MM.1S (cell line): ENCODE measurements around the gene GTF2F2.

ENCODE experiments used
- DNase-seq: peaks from one replicate; pipeline ENCODE4 v3.0.0-alpha.2; 2015
- H2AFZ ChIP-seq: fragments of 300-600 bp; sonication (generic); 2 replicates; pipeline ENCODE4 v1.6.0; 2016; ENCODE audit warnings: antibody characterized with exemption, low read length
- H3F3A ChIP-seq: fragments of 300-600 bp; sonication (generic); 2 replicates; pipeline ENCODE4 v1.6.1; 2016; ENCODE audit warnings: mild to moderate bottlenecking, antibody characterized with exemption, low read length, moderate library complexity, mixed read lengths; ENCODE audit not compliant: insufficient read depth
- H3K27ac ChIP-seq: fragments of 300-600 bp; sonication (generic); 2 replicates; pipeline ENCODE4 v1.5.1; 2016; ENCODE audit warnings: mild to moderate bottlenecking, low read length
- H3K27me3 ChIP-seq: fragments of 300-600 bp; sonication (generic); replicated peaks from 2 replicates; pipeline ENCODE4 v1.6.0; 2016; ENCODE audit warnings: low read length; ENCODE audit not compliant: insufficient read depth
- H3K36me3 ChIP-seq: fragments of 300-600 bp; sonication (generic); replicated peaks from 2 replicates; pipeline ENCODE4 v1.6.1; 2016; ENCODE audit warnings: mild to moderate bottlenecking, low read length, mixed read lengths; ENCODE audit not compliant: insufficient read depth
- H3K4me1 ChIP-seq: fragments of 300-600 bp; sonication (generic); 2 replicates; pipeline ENCODE4 v1.6.1; 2016; ENCODE audit warnings: low read length, mixed read lengths
- H3K4me2 ChIP-seq: fragments of 300-600 bp; sonication (generic); 2 replicates; pipeline ENCODE4 v1.6.0; 2016; ENCODE audit warnings: low read depth, low read length
- H3K4me3 ChIP-seq: fragments of 300-600 bp; sonication (generic); 2 replicates; pipeline ENCODE4 v1.5.1; 2016; ENCODE audit warnings: low read length, mixed read lengths
- H3K79me2 ChIP-seq: fragments of 300-600 bp; sonication (generic); 2 replicates; pipeline ENCODE4 v1.6.1; 2016; ENCODE audit warnings: mixed run types, low read length, mixed read lengths
- H3K9ac ChIP-seq: fragments of 300-600 bp; sonication (generic); 2 replicates; pipeline ENCODE4 v1.6.1; 2016; ENCODE audit warnings: low read length, mixed read lengths
- H3K9me2 ChIP-seq: fragments of 300-600 bp; sonication (generic); replicated peaks from 2 replicates; pipeline ENCODE4 v1.6.1; 2016; ENCODE audit warnings: mild to moderate bottlenecking, low read length, mixed read lengths; ENCODE audit not compliant: insufficient read depth
- H3K9me3 ChIP-seq: fragments of 300-600 bp; sonication (generic); replicated peaks from 2 replicates; pipeline ENCODE4 v1.6.1; 2016; ENCODE audit warnings: mild to moderate bottlenecking, low read length, mixed read lengths; ENCODE audit not compliant: insufficient read depth
- H4K20me1 ChIP-seq: fragments of 300-600 bp; sonication (generic); 2 replicates; pipeline ENCODE4 v1.6.1; 2016; ENCODE audit warnings: mild to moderate bottlenecking, low read length, moderate library complexity, mixed read lengths; ENCODE audit not compliant: insufficient read depth
- CTCF ChIP-seq: fragments of 300-600 bp; sonication (generic); IDR thresholded peaks from 2 replicates; pipeline ENCODE4 v1.5.1; 2016; ENCODE audit warnings: antibody characterized with exemption, low read length, mixed read lengths
- EZH2 ChIP-seq: fragments of 300-600 bp; sonication (generic); optimal IDR thresholded peaks from 2 replicates; pipeline ENCODE3; 2017; ENCODE audit warnings: low read depth, mild to moderate bottlenecking, antibody characterized with exemption, low read length, mixed read lengths
- EZH2phosphoT487 ChIP-seq: fragments of 300-600 bp; sonication (generic); IDR thresholded peaks from 2 replicates; pipeline ENCODE4 v1.6.1; 2018; ENCODE audit warnings: antibody characterized with exemption, low read length

GTF2F2 gene

GRCh38 chr13:45107539-45107938, 12.8 kb upstream of the GTF2F2 start:
- no peak overlapping the region for H3K4me3 ChIP-seq
- H3K79me2 ChIP-seq, result no peaks in the 10 kb centered on the region
- no peaks in the 10 kb centered on the region for H3K36me3 ChIP-seq
- no peak overlapping the region for H3K27ac ChIP-seq
- no peaks in the 10 kb centered on the region for H4K20me1 ChIP-seq
- no peaks in the 10 kb centered on the region for H3K27me3 ChIP-seq
- no peaks in the 10 kb centered on the region for H3K4me1 ChIP-seq
- no peaks in the 10 kb centered on the region for H3K9me3 ChIP-seq
- H3K9me2 ChIP-seq, result no peaks in the 10 kb centered on the region
- TF ChIP-seq CTCF (no peak), EZH2phosphoT487 (no peak), EZH2 (no peak)
- no peak overlapping the region for H2AFZ ChIP-seq
- no peak for DNase-seq
- H3K9ac ChIP-seq, result no peak overlapping the region
- H3F3A ChIP-seq, result no peaks in the 10 kb centered on the region
- no peak overlapping the region for H3K4me2 ChIP-seq

GRCh38 chr13:45108716-45109101, 11.6 kb upstream of the GTF2F2 start:
- no peaks in the 10 kb centered on the region for H3K79me2 ChIP-seq
- no peaks in the 10 kb centered on the region for H3F3A ChIP-seq
- H3K4me2 ChIP-seq, result no peak overlapping the region
- no peaks in the 10 kb centered on the region for H3K9me3 ChIP-seq
- no peaks in the 10 kb centered on the region for H3K27me3 ChIP-seq
- H3K36me3 ChIP-seq, result no peaks in the 10 kb centered on the region
- H3K27ac ChIP-seq, result no peak overlapping the region
- H2AFZ ChIP-seq, result no peak overlapping the region
- H3K4me3 ChIP-seq, result no peak overlapping the region
- H3K9ac ChIP-seq, result no peak overlapping the region
- no peaks in the 10 kb centered on the region for H3K9me2 ChIP-seq
- TF ChIP-seq EZH2, result no peak
- no peak for TF ChIP-seq EZH2phosphoT487
- no peak for TF ChIP-seq CTCF
- H3K4me1 ChIP-seq, result no peaks in the 10 kb centered on the region
- no peaks in the 10 kb centered on the region for H4K20me1 ChIP-seq
- no peak for DNase-seq

GRCh38 chr13:45109102-45109720, 11.1 kb upstream of the GTF2F2 start:
- DNase-seq, result no peak
- Histone ChIP-seq H4K20me1 (no peaks in the 10 kb centered on the region), H2AFZ (no peak overlapping the region), H3K4me1 (no peaks in the 10 kb centered on the region), H3K36me3 (no peaks in the 10 kb centered on the region), H3K27me3 (no peaks in the 10 kb centered on the region), H3K79me2 (no peaks in the 10 kb centered on the region), H3K27ac (no peak overlapping the region), H3F3A (no peaks in the 10 kb centered on the region), H3K4me3 (no peak overlapping the region), H3K4me2 (no peak overlapping the region), H3K9me2 (no peaks in the 10 kb centered on the region), H3K9me3 (no peaks in the 10 kb centered on the region), H3K9ac (no peak overlapping the region)
- TF ChIP-seq EZH2 (no peak), EZH2phosphoT487 (no peak), CTCF (no peak)
